Esophagus squamous epithelium (tissue), 5 donors: Measurements from ENCODE around the gene SLC5A3. TPM values are rescaled to one million over a fixed set of nuclear protein-coding genes. Genes with fewer than 3 reads are reported as not detected.

ENCODE experiments used
- DNase-seq: peaks from one replicate; lab custom pipeline; 2025; lab: John Stamatoyannopoulos, UW
- H3K27ac ChIP-seq, 4 donors: fragments of 200-600 bp; sonication (generic); one replicate each; pipeline ENCODE4 v1.5.1; 2016 to 2019; ENCODE audit warnings: mild to moderate bottlenecking in 1 of 4
- H3K27me3 ChIP-seq, 4 donors: fragments of 200-600 bp; sonication (generic); 1 replicate in 3 of 4; 2 replicates in 1 of 4; pipeline versions ENCODE4 v1.5.1 to v1.6.0; 2017 to 2021; ENCODE audit warnings: antibody characterized with exemption in 1 of 4
- H3K36me3 ChIP-seq, 3 donors: fragments of 200-600 bp; sonication (generic); one replicate each; pipeline ENCODE4 v1.5.1; 2016 to 2019
- H3K4me1 ChIP-seq, 3 donors: fragments of 200-600 bp; sonication (generic); one replicate each; pipeline ENCODE4 v1.5.1; 2017 to 2019
- H3K4me3 ChIP-seq, 4 donors: fragments of 200-600 bp; sonication (generic); 1 replicate in 3 of 4; 2 replicates in 1 of 4; pipeline ENCODE4 v1.5.1; 2016 to 2019; ENCODE audit warnings: mild to moderate bottlenecking in 2 of 4, moderate library complexity in 1 of 4
- H3K9me3 ChIP-seq, 3 donors: fragments of 200-600 bp; sonication (generic); one replicate each; pipeline ENCODE4 v1.5.1; 2016 to 2019
- POLR2A ChIP-seq, 4 donors: fragments of 450-650 bp; IDR thresholded peaks; one replicate each; pipeline ENCODE4 v1.6.1; 2017; ENCODE audit warnings: antibody characterized with exemption in 4 of 4, mild to moderate bottlenecking in 4 of 4, moderate library complexity in 3 of 4
- WGBS, 2 donors: methylation state at CpG; one replicate each; pipeline ENCODE4 v1.1.5; 2018; 5-methylcytosine and 5-hydroxymethylcytosine counted together
- intact Hi-C: fragments of 100-400 bp; cut with DNase I; formaldehyde crosslinking; loops from one replicate; pipeline ENCODE4 v1.15.0; 2022
- total RNA-seq, 4 donors: library from RNA; depleted of rRNA; stranded (reverse); fragments of >200 nt; gene quantifications; one replicate each; pipeline ENCODE4 v1.1.0, GENCODE V29; 2016
- TF ChIP-seq, protein P1 (sequence below), 6 experiments: fragments of 450-650 bp in 4 of 6; fragments of 200-600 bp in 2 of 6; sonication (generic) in 2 of 6; IDR thresholded peaks; one replicate each; pipeline ENCODE4 v1.5.1; 2016 to 2019; ENCODE audit warnings: antibody characterized with exemption in 6 of 6, mild to moderate bottlenecking in 4 of 6, moderate library complexity in 4 of 6
- donor health status: DM: yes; HTN: yes; CAD: no.

SLC5A3 gene
- total RNA-seq, 4 donors from 2014 or later = 9.0 to 20.0 (median 11.4) TPM

GRCh38 chr21:34085129-34085528 is 11.8 kb downstream of the SLC5A3 start:
- DNase-seq = no peak
- intact Hi-C loops = no loop called here
- no peak overlapping the region for H3K27ac ChIP-seq
- H3K36me3 ChIP-seq = peaks cover 0 to 10% (median 0%) of the 10 kb centered on the region in 3 donors
- H3K4me1 ChIP-seq = peaks cover 0 to 29% (median 7%) of the 10 kb centered on the region in 3 donors
- no peak overlapping the region for H3K4me3 ChIP-seq
- 82 to 84% methylated on average over 2 of the region's 2 CpGs for WGBS, 2 donors
- TF ChIP-seq POLR2A (IDR thresholded peaks at IDR 0.05) = no peak
- TF ChIP-seq, protein P1, sequence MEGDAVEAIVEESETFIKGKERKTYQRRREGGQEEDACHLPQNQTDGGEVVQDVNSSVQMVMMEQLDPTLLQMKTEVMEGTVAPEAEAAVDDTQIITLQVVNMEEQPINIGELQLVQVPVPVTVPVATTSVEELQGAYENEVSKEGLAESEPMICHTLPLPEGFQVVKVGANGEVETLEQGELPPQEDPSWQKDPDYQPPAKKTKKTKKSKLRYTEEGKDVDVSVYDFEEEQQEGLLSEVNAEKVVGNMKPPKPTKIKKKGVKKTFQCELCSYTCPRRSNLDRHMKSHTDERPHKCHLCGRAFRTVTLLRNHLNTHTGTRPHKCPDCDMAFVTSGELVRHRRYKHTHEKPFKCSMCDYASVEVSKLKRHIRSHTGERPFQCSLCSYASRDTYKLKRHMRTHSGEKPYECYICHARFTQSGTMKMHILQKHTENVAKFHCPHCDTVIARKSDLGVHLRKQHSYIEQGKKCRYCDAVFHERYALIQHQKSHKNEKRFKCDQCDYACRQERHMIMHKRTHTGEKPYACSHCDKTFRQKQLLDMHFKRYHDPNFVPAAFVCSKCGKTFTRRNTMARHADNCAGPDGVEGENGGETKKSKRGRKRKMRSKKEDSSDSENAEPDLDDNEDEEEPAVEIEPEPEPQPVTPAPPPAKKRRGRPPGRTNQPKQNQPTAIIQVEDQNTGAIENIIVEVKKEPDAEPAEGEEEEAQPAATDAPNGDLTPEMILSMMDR (IDR thresholded peaks at IDR 0.05) = no peak
- no peaks in the 10 kb centered on the region for H3K27me3 ChIP-seq
- no peaks in the 10 kb centered on the region for H3K9me3 ChIP-seq

- Histone ChIP-seq H3K4me1 (peaks cover 0 to 40% (median 14%) of the 10 kb centered on the region in 3 donors), H3K4me3 (no peak overlapping the region), H3K27me3 (no peaks in the 10 kb centered on the region), H3K36me3 (peaks cover 0 to 10% (median 0%) of the 10 kb centered on the region in 3 donors), H3K27ac (no peak overlapping the region), H3K9me3 (no peaks in the 10 kb centered on the region)
- WGBS, 2 donors = 82 to 95% methylated on average over 2 to 5 of the region's 5 CpGs
- DNase-seq = no peak
- no peak for TF ChIP-seq POLR2A (IDR thresholded peaks at IDR 0.05)
- TF ChIP-seq, protein P1 (IDR thresholded peaks at IDR 0.05) = no peak
- intact Hi-C loops = no loop called here
Measured at GRCh38 chr21:34086887-34087306, 13.5 kb downstream of the SLC5A3 start.

DNA sequence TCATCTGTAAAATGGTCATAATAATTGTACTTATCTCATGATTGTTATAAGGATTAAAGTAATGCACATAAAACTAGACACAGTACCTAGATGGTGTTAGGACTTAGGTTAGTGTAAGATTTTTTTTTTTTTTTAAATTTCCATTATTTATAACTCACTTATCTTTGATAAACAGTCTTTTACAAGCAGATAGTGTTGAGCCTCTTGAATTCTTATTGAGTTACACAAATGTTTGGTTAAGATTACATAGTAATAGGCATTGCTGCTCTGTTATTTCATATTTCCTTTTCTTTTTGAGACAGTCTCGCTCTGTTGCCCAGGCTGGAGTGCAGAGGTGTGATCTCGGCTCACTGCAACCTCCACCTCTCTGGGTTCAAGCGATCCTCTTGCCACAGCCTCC is 15.4 kb downstream of the SLC5A3 start:
- peaks cover 0 to 31% (median 14%) of the 10 kb centered on the region in 3 donors for H3K4me1 ChIP-seq
- TF ChIP-seq, protein P1 (IDR thresholded peaks at IDR 0.05) = no peak
- no peak for TF ChIP-seq POLR2A (IDR thresholded peaks at IDR 0.05)
- intact Hi-C loops = no loop called here

GRCh38 chr21:34091032-34091431 is 17.7 kb downstream of the SLC5A3 start:
- intact Hi-C loops = loop anchor here (10.0 kb wide), 1 partner anchor 56 kb away; no protein-coding TSS in a partner anchor
- Histone ChIP-seq H3K4me3 (no peak overlapping the region), H3K36me3 (peaks cover 0 to 13% (median 3%) of the 10 kb centered on the region in 3 donors), H3K27me3 (no peaks in the 10 kb centered on the region), H3K27ac (no peak overlapping the region), H3K9me3 (no peaks in the 10 kb centered on the region), H3K4me1 (peaks cover 0 to 31% (median 14%) of the 10 kb centered on the region in 3 donors)
- no peak for TF ChIP-seq POLR2A (IDR thresholded peaks at IDR 0.05)
- TF ChIP-seq, protein P1 (IDR thresholded peaks at IDR 0.05) = no peak
- 72 to 74% methylated on average over 3 of the region's 4 CpGs for WGBS, 2 donors
- no peak for DNase-seq

More for the DNA sequence above, 15.4 kb downstream of the SLC5A3 start:
- no peaks in the 10 kb centered on the region for H3K36me3 ChIP-seq
- H3K4me3 ChIP-seq = no peak overlapping the region
- no peak overlapping the region for H3K27ac ChIP-seq
- no peak for DNase-seq
- H3K9me3 ChIP-seq = no peaks in the 10 kb centered on the region
- no peaks in the 10 kb centered on the region for H3K27me3 ChIP-seq
- 92 to 100% methylated on average over 3 of the region's 3 CpGs for WGBS, 2 donors

- Histone ChIP-seq H3K4me1 (peaks cover 0 to 31% (median 11%) of the 10 kb centered on the region in 3 donors), H3K36me3 (peaks cover 0 to 19% (median 7%) of the 10 kb centered on the region in 3 donors), H3K27ac (no peak overlapping the region), H3K27me3 (no peaks in the 10 kb centered on the region), H3K4me3 (no peak overlapping the region), H3K9me3 (no peaks in the 10 kb centered on the region)
- intact Hi-C loops = loop anchor here (10.0 kb wide), 1 partner anchor 57 kb away; no protein-coding TSS in a partner anchor
- DNase-seq = no peak
- TF ChIP-seq POLR2A (IDR thresholded peaks at IDR 0.05) = no peak
- TF ChIP-seq, protein P1 (IDR thresholded peaks at IDR 0.05) = peak in 2 of 6 experiments; percentile 19 to 42
- WGBS, 2 donors = 97 to 98% methylated on average over 2 of the region's 2 CpGs
Measured at GRCh38 chr21:34091607-34092006, 18.2 kb downstream of the SLC5A3 start.
